H1 (cell line): Measurements from ENCODE around the gene GBP6. TPM values are rescaled to one million over a fixed set of nuclear protein-coding genes. Genes with fewer than 3 reads are reported as not detected.

Source experiments
- CTCF ChIA-PET: fragments of 300-600 bp; sonication (Branson Sonifier 250); formaldehyde crosslinking; loops from one replicate; lab custom pipeline; 2021; ENCODE audit not compliant: partially characterized antibody; lab: Charles Lee
- POLR2A ChIA-PET: fragments of 300-600 bp; sonication (Branson Sonifier 250); formaldehyde crosslinking; loops from one replicate; lab custom pipeline; 2021; ENCODE audit warnings: inconsistent platforms; ENCODE audit not compliant: partially characterized antibody; lab: Charles Lee
- DNase-seq, 2 experiments: peaks; one replicate each; pipeline versions ENCODE4 v3.0.0 to v3.0.0-alpha.2; 2010 to 2022; ENCODE audit warnings: low spot score in 2 of 2, low read depth in 1 of 2, mixed read lengths in 1 of 2
- FAIRE-seq: peaks from 2 replicates; lab custom pipeline; 2011; peaks lifted over from hg19 to GRCh38; lab: Jason Lieb, UNC
- H2AFZ ChIP-seq: 2 replicates; pipeline ENCODE4 v1.8.1; 2012; ENCODE audit warnings: low read length, inconsistent platforms
- H2AK5ac ChIP-seq: 2 replicates; pipeline ENCODE4 v1.6.1; 2013; ENCODE audit warnings: low read depth, low read length
- H2BK120ac ChIP-seq: replicated peaks from 2 replicates; pipeline ENCODE3; 2013; ENCODE audit warnings: low read depth, low read length, inconsistent platforms
- H2BK12ac ChIP-seq: 2 replicates; pipeline ENCODE4 v1.6.1; 2013; ENCODE audit warnings: low read depth, low read length
- H2BK15ac ChIP-seq: 2 replicates; pipeline ENCODE4 v1.6.1; 2013; ENCODE audit warnings: low read length
- H2BK20ac ChIP-seq: 2 replicates; pipeline ENCODE4 v1.6.1; 2013; ENCODE audit warnings: low read length
- H2BK5ac ChIP-seq: 2 replicates; pipeline ENCODE4 v1.6.1; 2013; ENCODE audit warnings: low read depth, low read length
- H3K14ac ChIP-seq: 2 replicates; pipeline ENCODE4 v1.6.1; 2013; ENCODE audit warnings: inconsistent platforms; ENCODE audit not compliant: insufficient read length
- H3K18ac ChIP-seq: 2 replicates; pipeline ENCODE4 v1.6.1; 2013; ENCODE audit warnings: low read length; ENCODE audit errors: extremely low read depth
- H3K23ac ChIP-seq: 2 replicates; pipeline ENCODE4 v1.6.1; 2013; ENCODE audit warnings: inconsistent platforms; ENCODE audit not compliant: insufficient read length
- H3K23me2 ChIP-seq: 2 replicates; pipeline ENCODE4 v1.6.1; 2013; ENCODE audit warnings: low read depth, low read length
- H3K27ac ChIP-seq: 2 replicates; pipeline ENCODE4 v1.6.1; 2011; ENCODE audit warnings: low read depth, low read length, inconsistent platforms
- H3K27me3 ChIP-seq, 4 experiments: replicated peaks in 1 of 4; 1 replicate in 1 of 4; 2 replicates in 3 of 4; pipeline versions ENCODE4 v1.6.1 to v1.8.1; 2011 to 2013; ENCODE audit warnings: low read length in 3 of 4, mild to moderate bottlenecking in 3 of 4, inconsistent platforms in 2 of 4, mixed read lengths in 2 of 4, moderate library complexity in 1 of 4; ENCODE audit not compliant: control insufficient read depth in 3 of 4, insufficient read depth in 3 of 4; ENCODE audit errors: extremely low read depth in 1 of 4
- H3K36me3 ChIP-seq, 4 experiments: 2 replicates each; pipeline versions ENCODE4 v1.6.1 to v1.8.1; 2011 to 2013; ENCODE audit warnings: mild to moderate bottlenecking in 4 of 4, low read length in 3 of 4, moderate library complexity in 2 of 4, control low read depth in 1 of 4, inconsistent platforms in 1 of 4; ENCODE audit not compliant: insufficient read depth in 4 of 4, control insufficient read depth in 2 of 4
- H3K4ac ChIP-seq: replicated peaks from 2 replicates; pipeline ENCODE3; 2013; ENCODE audit warnings: low read length, low read depth, mixed read lengths, inconsistent platforms; ENCODE audit not compliant: insufficient read length
- H3K4me1 ChIP-seq, 4 experiments: replicated peaks in 1 of 4; 1 replicate in 1 of 4; 2 replicates in 3 of 4; pipeline versions ENCODE4 v1.6.1 to v1.8.1; 2011 to 2013; ENCODE audit warnings: low read length in 3 of 4, inconsistent platforms in 2 of 4, mixed read lengths in 1 of 4; ENCODE audit not compliant: insufficient read depth in 4 of 4, control insufficient read depth in 3 of 4
- H3K4me2 ChIP-seq, 2 experiments: 2 replicates each; pipeline versions ENCODE4 v1.6.1 to v1.8.1; 2011 to 2013; ENCODE audit warnings: low read depth in 2 of 2, low read length in 2 of 2, control low read depth in 1 of 2, inconsistent platforms in 1 of 2, mild to moderate bottlenecking in 1 of 2; ENCODE audit not compliant: insufficient read depth in 1 of 2
- H3K4me3 ChIP-seq, 4 experiments: fragments of 200-600, 300-600 bp in 1 of 4; sonication (generic), shearing (Covaris generic), sonication (Bioruptor Twin) in 1 of 4; 2 replicates each; pipeline versions ENCODE4 v1.5.1 to v1.8.1; 2011 to 2016; ENCODE audit warnings: low read length in 4 of 4, low read depth in 3 of 4, control low read depth in 2 of 4, inconsistent platforms in 2 of 4, mild to moderate bottlenecking in 2 of 4, mixed read lengths in 1 of 4, moderate library complexity in 1 of 4; ENCODE audit not compliant: insufficient read depth in 2 of 4; ENCODE audit errors: extremely low read depth in 1 of 4
- H3K56ac ChIP-seq: replicated peaks from 2 replicates; pipeline ENCODE3; 2013; ENCODE audit warnings: low read depth, mild to moderate bottlenecking, mixed read lengths, low read length, inconsistent platforms; ENCODE audit not compliant: insufficient read length
- H3K79me1 ChIP-seq: 2 replicates; pipeline ENCODE4 v1.6.1; 2013; ENCODE audit warnings: low read depth, low read length, control low read depth
- H3K79me2 ChIP-seq, 2 experiments: 2 replicates each; pipeline versions ENCODE4 v1.6.1 to v1.8.1; 2012 to 2013; ENCODE audit warnings: low read length in 2 of 2, mild to moderate bottlenecking in 2 of 2, inconsistent platforms in 1 of 2; ENCODE audit not compliant: insufficient read depth in 2 of 2, control insufficient read depth in 1 of 2
- H3K9ac ChIP-seq, 4 experiments: replicated peaks in 1 of 4; 1 replicate in 1 of 4; 2 replicates in 3 of 4; pipeline versions ENCODE4 v1.6.1 to v1.8.1; 2011 to 2013; ENCODE audit warnings: low read depth in 3 of 4, low read length in 3 of 4, control low read depth in 2 of 4, mild to moderate bottlenecking in 2 of 4, moderate library complexity in 2 of 4, inconsistent platforms in 1 of 4; ENCODE audit errors: extremely low read depth in 1 of 4
- H3K9me3 ChIP-seq, 2 experiments: 2 replicates each; pipeline versions ENCODE4 v1.6.1 to v1.8.1; 2012 to 2013; ENCODE audit warnings: mild to moderate bottlenecking in 2 of 2, moderate library complexity in 2 of 2, control low read depth in 1 of 2, inconsistent platforms in 1 of 2, low read depth in 1 of 2, low read length in 1 of 2, mixed read lengths in 1 of 2; ENCODE audit not compliant: insufficient read depth in 2 of 2
- H4K20me1 ChIP-seq, 2 experiments: replicated peaks in 1 of 2; 2 replicates each; pipeline versions ENCODE3 to v1.8.1; 2011 to 2013; ENCODE audit warnings: inconsistent platforms in 2 of 2, low read length in 2 of 2, mild to moderate bottlenecking in 1 of 2; ENCODE audit not compliant: insufficient read depth in 2 of 2, control insufficient read depth in 1 of 2
- H4K5ac ChIP-seq: 2 replicates; pipeline ENCODE4 v1.6.1; 2013; ENCODE audit warnings: low read length, low read depth, mixed read lengths, inconsistent platforms; ENCODE audit not compliant: insufficient read length
- H4K8ac ChIP-seq: 2 replicates; pipeline ENCODE4 v1.8.0; 2013; ENCODE audit warnings: mild to moderate bottlenecking, moderate library complexity, low read length, inconsistent platforms; ENCODE audit not compliant: insufficient read depth; ENCODE audit errors: extremely low read depth
- H4K91ac ChIP-seq: replicated peaks from 2 replicates; pipeline ENCODE3; 2013; ENCODE audit warnings: low read length, mixed read lengths, inconsistent platforms; ENCODE audit not compliant: insufficient read length
- EGR1 ChIP-seq: IDR thresholded peaks from 2 replicates; pipeline ENCODE4 v1.6.1; 2011; ENCODE audit warnings: low read depth, low read length, borderline replicate concordance
- SP1 ChIP-seq: IDR thresholded peaks from 2 replicates; pipeline ENCODE4 v1.6.1; 2011; ENCODE audit warnings: low read depth, low read length
- TEAD4 ChIP-seq: IDR thresholded peaks from 2 replicates; pipeline ENCODE4 v1.6.1; 2012; ENCODE audit warnings: low read depth, low read length, inconsistent platforms, mixed read lengths
- WGBS, 2 experiments: shearing (Covaris generic) in 1 of 2; methylation state at CpG; one replicate each; pipeline versions ENCODE4 v1.1.6 to v1.1.7; 2013 to 2015; ENCODE audit warnings: low lambda C conversion rate in 2 of 2, mixed read lengths in 2 of 2, inconsistent platforms in 1 of 2, low coverage in 1 of 2, missing lambda C conversion rate in 1 of 2; ENCODE audit not compliant: insufficient replicate concordance in 2 of 2, insufficient coverage in 1 of 2, insufficient read length in 1 of 2; ENCODE audit errors: extremely low coverage in 1 of 2, missing lambda C conversion rate in 1 of 2; 5-methylcytosine and 5-hydroxymethylcytosine counted together
- polyA plus RNA-seq, 7 experiments: library from polyadenylated mRNA; depleted of rRNA in 3 of 7; stranded (reverse) in 5 of 7; unstranded in 2 of 7; fragments of >200 nt in 5 of 7; fragments of 200-250 nt in 2 of 7; gene quantifications; 1 replicate in 5 of 7; 2 replicates in 1 of 7; 4 replicates in 1 of 7; pipeline versions ENCODE4 v1.2.1 to v1.2.3, GENCODE V29; 2011 to 2013; ENCODE audit warnings: missing spikeins in 2 of 7, mixed read lengths in 2 of 7
- total RNA-seq: library from RNA; stranded (reverse); fragmentation: NEBNext Ultra II Directional; extraction: Animal tissue kit (Norgen Biotek cat#: 25700); gene quantifications from 2 replicates; pipeline ENCODE4 v1.2.1, GENCODE V29; 2021

GBP6 gene
- total and polyA plus RNA-seq, 2 of the 8 experiments (the other 6 are each of a cell fraction or from before 2014, with no cell fraction given) = not detected

- H3K23ac ChIP-seq = no peak overlapping the region
- no peak overlapping the region for H4K91ac ChIP-seq
- H2BK15ac ChIP-seq = no peak overlapping the region
- no peak overlapping the region for H4K8ac ChIP-seq
- H3K36me3 ChIP-seq = no peaks in the 10 kb centered on the region
- H2BK12ac ChIP-seq = no peak overlapping the region
- H3K23me2 ChIP-seq = no peaks in the 10 kb centered on the region
- no peak overlapping the region for H4K5ac ChIP-seq
- TF ChIP-seq EGR1 = no peak
- TF ChIP-seq TEAD4 = no peak
- no peak for TF ChIP-seq SP1
- TF ChIP-seq, all 59 proteins: peak for 0
- Histone ChIP-seq H2BK5ac (no peak overlapping the region), H3K27me3 (no peaks in the 10 kb centered on the region), H3K4me1 (no peaks in the 10 kb centered on the region), H3K79me2 (no peaks in the 10 kb centered on the region), H2AK5ac (no peak overlapping the region), H4K20me1 (no peaks in the 10 kb centered on the region), H2BK120ac (no peak overlapping the region), H2AFZ (no peak overlapping the region), H3K4me2 (no peak overlapping the region), H3K27ac (no peak overlapping the region), H3K79me1 (no peaks in the 10 kb centered on the region), H3K56ac (no peak overlapping the region), H3K9me3 (no peaks in the 10 kb centered on the region; a peak in 1 of 4 replicates), H2BK20ac (no peak overlapping the region), H3K4me3 (no peak overlapping the region), H3K18ac (no peak overlapping the region), H3K9ac (no peak overlapping the region), H3K4ac (no peak overlapping the region), H3K14ac (no peak overlapping the region)
- ChIA-PET CTCF (no interaction called here), POLR2A (no interaction called here)
- DNase-seq (no peak), FAIRE-seq (no peak)
- WGBS, 2 experiments = 87% methylated on average over 4 of the region's 4 CpGs; no CpG with 5 or more reads in 1 of the 2 experiments
These were observed 26.0 kb upstream of the GBP6 start for GRCh38 chr1:89337903-89338302.
